NCI-H1436 treated with DMSO at 0.1 percent for 48 hours (cell line): Measurements from ENCODE around the gene SPEM2.

Experiments used
- DNase-seq: peaks from one replicate; lab custom pipeline; 2025; lab: John Stamatoyannopoulos, UW

SPEM2 gene

GRCh38 chr17:7425316-7425715, at the start of gene SPEM2:
SPEM2 (plus strand) TSS chr17:7425616; CDS start chr17:7425689, 73 bp downstream.
- DNase-seq, result no peak

DNA sequence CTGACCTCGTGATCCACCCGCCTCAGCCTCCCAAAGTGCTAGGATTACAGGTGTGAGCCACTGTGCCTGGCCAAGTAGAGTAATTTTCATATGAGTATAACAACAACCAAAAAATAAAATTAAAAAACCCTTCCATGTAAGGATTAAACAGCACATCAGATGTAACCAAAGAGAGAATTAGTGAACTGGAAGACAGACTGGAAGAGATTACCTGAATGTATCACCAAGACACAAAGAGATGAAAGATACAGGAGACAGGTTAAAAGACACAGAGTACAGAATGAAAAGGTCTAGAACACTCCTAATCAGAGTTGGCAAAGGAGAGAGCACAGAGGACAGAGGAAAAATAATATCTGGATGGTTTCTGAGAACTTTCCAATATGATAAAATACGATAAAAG, 46.3 kb upstream of the SPEM2 start:
- no peak for DNase-seq

- DNase-seq, result no peak
Observed at GRCh38 chr17:7380321-7380720, 45.1 kb upstream of the SPEM2 start.

GRCh38 chr17:7380855-7381683, 44.3 kb upstream of the SPEM2 start, which contains the start of gene TNK1:
TNK1 (plus strand) TSS chr17:7381089; CDS start chr17:7382927, 1,838 bp downstream.
- no peak for DNase-seq

GRCh38 chr17:7382901-7383300, 42.5 kb upstream of the SPEM2 start:
- no peak for DNase-seq

DNA sequence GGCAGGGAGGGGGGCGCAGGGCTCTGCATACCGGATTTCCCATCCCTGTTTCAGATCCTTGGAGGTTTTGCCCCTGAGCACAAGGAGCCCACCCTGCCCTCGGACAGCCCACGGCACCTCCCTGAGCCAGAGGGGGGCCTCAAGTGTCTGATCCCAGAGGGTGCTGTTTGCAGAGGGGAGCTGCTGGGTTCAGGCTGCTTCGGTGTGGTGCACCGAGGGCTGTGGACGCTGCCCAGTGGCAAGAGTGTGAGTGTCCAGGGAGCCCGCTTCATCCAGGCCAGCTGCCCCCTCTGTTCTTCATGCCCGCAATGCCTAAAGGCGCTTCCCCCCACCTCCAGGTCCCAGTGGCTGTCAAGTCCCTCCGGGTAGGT, 42.1 kb upstream of the SPEM2 start:
- DNase-seq, result no peak

- DNase-seq, result no peak
Observed at GRCh38 chr17:7383742-7384488, 41.5 kb upstream of the SPEM2 start.

DNA sequence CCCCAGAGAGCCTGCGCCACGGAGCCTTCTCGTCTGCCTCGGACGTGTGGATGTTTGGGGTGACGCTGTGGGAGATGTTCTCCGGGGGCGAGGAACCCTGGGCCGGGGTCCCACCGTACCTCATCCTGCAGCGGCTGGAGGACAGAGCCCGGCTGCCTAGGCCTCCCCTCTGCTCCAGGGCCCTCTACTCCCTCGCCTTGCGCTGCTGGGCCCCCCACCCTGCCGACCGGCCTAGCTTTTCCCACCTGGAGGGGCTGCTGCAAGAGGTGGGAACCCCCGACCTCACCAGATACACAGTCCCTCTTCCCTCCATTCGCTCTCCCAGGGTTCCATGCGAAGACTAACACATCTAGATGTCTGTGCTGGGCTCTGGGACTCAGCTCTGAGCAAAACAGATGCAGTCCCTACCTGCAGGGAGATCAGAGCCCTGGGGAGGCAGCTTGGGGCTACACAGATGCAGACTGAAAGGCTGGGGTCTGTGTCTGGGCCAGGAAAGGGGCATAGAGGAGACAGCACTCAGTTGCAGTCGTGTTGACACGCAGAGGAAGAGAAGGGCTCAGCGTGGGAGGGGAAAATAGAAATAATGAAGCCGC, 40.8 kb upstream of the SPEM2 start:
- no peak for DNase-seq

DNA sequence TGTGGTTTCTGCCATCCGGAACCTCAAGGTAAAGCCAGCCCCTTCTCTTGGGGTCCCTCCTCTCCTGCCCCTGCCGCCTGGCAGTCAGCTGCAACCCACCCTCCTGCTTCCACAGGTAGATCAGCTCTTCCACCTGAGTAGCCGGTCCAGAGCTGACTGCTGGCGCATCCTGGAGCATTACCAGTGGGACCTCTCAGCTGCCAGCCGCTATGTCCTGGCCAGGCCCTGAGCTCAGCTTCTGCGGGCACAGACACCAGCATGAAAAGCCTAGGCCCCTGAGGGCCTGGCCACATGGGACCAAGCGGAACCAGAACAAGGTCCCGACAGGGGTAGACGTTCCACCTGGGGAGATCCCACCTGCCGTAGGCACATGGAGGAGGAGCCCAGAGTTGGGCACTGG, 36.6 kb upstream of the SPEM2 start:
- DNase-seq, result no peak

- DNase-seq, result no peak
Observed at GRCh38 chr17:7389924-7390910, 35.2 kb upstream of the SPEM2 start.

GRCh38 chr17:7391307-7391706, 34.1 kb upstream of the SPEM2 start:
- no peak for DNase-seq

- no peak for DNase-seq
Observed at GRCh38 chr17:7392696-7393612, 32.5 kb upstream of the SPEM2 start.

DNA sequence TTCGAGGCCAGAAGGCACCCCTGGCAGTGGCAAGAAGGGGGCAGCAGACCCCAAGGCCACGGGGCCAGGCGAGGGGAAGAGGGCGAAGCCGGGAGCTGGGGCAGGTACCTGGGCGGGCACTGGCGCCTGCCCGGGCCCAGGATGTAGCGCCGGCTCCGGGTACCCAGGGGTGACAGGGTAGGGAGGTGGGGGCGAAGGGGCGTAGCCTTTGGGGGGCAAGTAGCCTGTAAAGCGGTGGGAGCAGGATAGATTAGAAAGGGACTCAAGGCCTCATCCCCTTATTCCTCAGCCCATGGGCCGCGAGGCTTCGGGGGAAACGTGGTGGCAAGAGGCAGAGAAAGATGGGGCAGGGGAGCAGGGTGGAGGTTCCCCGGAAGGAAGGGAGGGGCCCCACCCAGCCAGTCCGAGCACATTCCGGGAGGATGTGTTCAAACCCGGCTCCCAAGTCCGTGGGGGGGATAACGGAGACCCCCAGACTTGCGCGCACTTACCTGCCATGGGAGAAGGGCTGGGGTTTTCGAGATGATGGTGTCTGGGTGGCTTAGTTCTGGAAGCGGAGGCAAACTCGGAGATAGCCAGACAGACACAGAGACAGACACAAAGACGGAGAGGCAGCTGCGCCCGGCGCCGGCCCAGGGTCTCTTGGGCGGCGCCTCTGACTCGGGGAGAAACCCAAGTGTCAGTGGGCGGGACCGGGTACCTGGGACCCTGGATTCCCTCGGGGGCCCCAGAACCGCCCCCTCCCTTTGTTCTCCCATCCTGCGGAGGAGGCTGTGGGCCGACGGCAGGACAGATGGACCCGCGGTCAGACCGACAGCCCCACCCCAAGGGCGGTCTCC, 31.6 kb upstream of the SPEM2 start:
- no peak for DNase-seq

- DNase-seq, result no peak
Observed at GRCh38 chr17:7394452-7395191, 30.8 kb upstream of the SPEM2 start, which contains the start of gene PLSCR3. PLSCR3 (minus strand) TSS chr17:7394525; CDS start chr17:7394110, 415 bp downstream.

DNA sequence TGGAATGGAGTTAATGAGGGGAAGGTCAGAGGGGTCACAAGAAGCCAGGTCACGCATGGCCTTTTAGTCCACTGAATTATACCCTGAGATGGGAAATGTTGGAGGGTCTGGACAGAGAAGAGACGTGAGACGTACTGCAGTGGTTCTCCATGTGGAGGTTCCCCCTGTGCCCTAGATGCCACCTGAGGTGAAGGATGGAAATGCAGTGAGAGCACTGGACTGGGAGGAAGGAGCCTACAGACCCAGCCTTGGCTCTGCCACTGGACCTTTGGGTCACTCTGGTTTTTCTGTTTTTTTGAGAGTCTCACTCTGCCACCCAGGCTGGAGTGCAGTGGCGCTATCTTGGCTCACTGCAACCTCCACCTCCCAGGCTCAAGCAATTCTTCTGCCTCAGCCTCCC, 29.3 kb upstream of the SPEM2 start:
- DNase-seq, result no peak

GRCh38 chr17:7398612-7399011, 26.8 kb upstream of the SPEM2 start:
- DNase-seq, result no peak

DNA sequence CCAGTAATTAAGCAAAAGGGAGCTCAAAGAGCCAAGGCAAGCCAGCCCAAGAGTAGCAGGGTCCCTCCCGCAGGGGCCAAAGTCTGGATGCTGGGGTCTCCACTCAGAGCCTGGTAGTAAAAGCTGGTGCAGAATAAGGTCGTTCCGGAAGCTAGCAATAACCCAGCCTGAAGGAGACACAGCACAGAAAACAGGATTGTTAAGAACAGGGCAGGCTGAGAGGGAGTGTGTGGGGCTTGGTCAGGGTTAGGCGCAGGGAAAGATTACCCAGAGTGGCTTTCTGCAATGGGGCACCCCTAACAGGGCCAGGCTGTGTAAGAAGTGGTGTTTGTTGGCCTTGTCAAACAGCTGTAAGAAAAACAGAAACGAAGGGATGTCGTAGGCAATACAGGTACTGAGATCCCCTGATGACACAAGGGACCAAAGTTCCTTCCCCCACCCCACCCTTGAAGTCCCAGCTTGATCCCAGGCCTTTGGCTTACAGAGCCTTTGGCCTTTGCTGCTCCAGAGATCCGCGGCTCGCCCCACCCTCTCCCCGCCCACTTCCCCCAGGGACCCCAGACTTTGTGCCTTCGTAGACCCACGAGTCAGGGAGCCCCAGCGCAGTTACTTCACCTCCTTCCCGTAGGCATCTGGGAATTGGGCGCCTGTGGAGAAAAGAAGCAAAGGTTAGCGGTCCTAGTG, 22.2 kb upstream of the SPEM2 start:
- no peak for DNase-seq

DNA sequence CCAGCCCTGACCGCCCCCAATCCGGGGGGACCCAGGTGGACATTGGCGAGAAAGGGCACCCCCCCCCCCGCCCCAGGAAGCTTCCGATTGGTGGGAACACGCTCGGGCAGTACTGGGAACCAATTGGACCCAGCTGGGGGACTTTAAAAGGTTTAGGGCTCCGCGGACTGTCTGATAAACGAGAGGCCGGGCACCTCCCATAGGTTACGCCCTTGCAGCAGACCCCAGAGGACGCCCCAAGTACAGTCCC, 21.8 kb upstream of the SPEM2 start:
- DNase-seq, result no peak
